Lower leg skin (tissue), 3 donors: ENCODE measurements around the gene GPNMB.

ENCODE experiments used
- CTCF ChIP-seq, 3 donors: fragments of 450-650 bp; IDR thresholded peaks; one replicate each; pipeline ENCODE4 v1.5.1; 2016; ENCODE audit warnings: antibody characterized with exemption in 3 of 3, mild to moderate bottlenecking in 3 of 3, moderate library complexity in 2 of 3
- POLR2A ChIP-seq, 2 donors: fragments of 450-650 bp; IDR thresholded peaks; one replicate each; pipeline ENCODE4 v1.6.1; 2016 to 2017; ENCODE audit warnings: antibody characterized with exemption in 2 of 2, mild to moderate bottlenecking in 1 of 2, moderate library complexity in 1 of 2

- TF ChIP-seq POLR2A (IDR thresholded peaks at IDR 0.05) (no peak), CTCF (IDR thresholded peaks at IDR 0.05) (no peak)
Observed at GRCh38 chr7:23254051-23254681, 7.6 kb downstream of the GPNMB start.
